ENCODE data around the gene SCAMP1.

GRCh38 chr5:78492650-78493049 is 132.2 kb downstream of the SCAMP1 start:
- TF ChIP-seq CTCF (IDR thresholded peaks at IDR 0.05) = no peak
- no peak for TF ChIP-seq POLR2A (IDR thresholded peaks at IDR 0.05)

Data from breast epithelium (tissue), 3 donors.